K562 (cell line): ENCODE results near the gene TP53BP1. TPM values are rescaled to one million over a fixed set of nuclear protein-coding genes. Genes with fewer than 3 reads are reported as not detected.
A peak's percentile ranks its signal among the peaks of the same experiment; 100 is the strongest.

ENCODE experiments used
- GATAD2B ChIP-seq: fragments of 450-650 bp; IDR thresholded peaks from 2 replicates; pipeline ENCODE4 v1.6.1; 2017; ENCODE audit warnings: mild to moderate bottlenecking, borderline replicate concordance
- HNRNPUL1 ChIP-seq: fragments of 200-400 bp; formaldehyde crosslinking; IDR thresholded peaks from 2 replicates; pipeline ENCODE4 v1.6.1; 2017; ENCODE audit warnings: low read length
- PHF20 ChIP-seq: fragments of 450-650 bp; IDR thresholded peaks from 2 replicates; pipeline ENCODE4 v1.6.1; 2018; ENCODE audit not compliant: partially characterized antibody
- SFPQ ChIP-seq: fragments of 200-400 bp; formaldehyde crosslinking; IDR thresholded peaks from 2 replicates; pipeline ENCODE4 v1.6.1; 2017; ENCODE audit warnings: mild to moderate bottlenecking, low read depth, low read length, moderate library complexity
- TFAP4 ChIP-seq: sonication (generic); formaldehyde crosslinking; IDR thresholded peaks from 2 replicates; pipeline ENCODE4 v1.8.0; 2022; ENCODE audit warnings: missing genetic modification reagents, mild to moderate bottlenecking, moderate library complexity, borderline replicate concordance
- ZNF12 ChIP-seq: sonication (generic); formaldehyde crosslinking; IDR thresholded peaks from 2 replicates; pipeline ENCODE4 v1.4.0; 2020; ENCODE audit warnings: mild to moderate bottlenecking, missing genetic modification reagents
- polyA plus RNA-seq, 8 experiments: library from polyadenylated mRNA; depleted of rRNA in 4 of 8; stranded (reverse) in 5 of 8; unstranded in 3 of 8; fragments of >200 nt; fragmentation: Nextera tagmentation in 2 of 8; fragmentation: Illumina TruSeq in 1 of 8; extraction: Ambion mirVana in 2 of 8; extraction: Trizol in 1 of 8; gene quantifications; 2 replicates each; pipeline versions ENCODE4 v1.2.1 to v1.2.3, GENCODE V29; 2011 to 2014; ENCODE audit warnings: inconsistent platforms in 1 of 8, missing spikeins in 1 of 8
- total RNA-seq, 7 experiments: library from RNA; depleted of rRNA in 6 of 7; stranded (reverse); fragments of >200 nt in 6 of 7; fragmentation: Illumina TruSeq in 2 of 7; extraction: Trizol in 2 of 7; gene quantifications; 2 replicates each; pipeline versions ENCODE4 v1.2.1 to v1.2.3, GENCODE V29; 2011 to 2021; ENCODE audit warnings: low replicate concordance in 1 of 7
- TF ChIP-seq, protein P1 (sequence below): fragments of 450-650 bp; IDR thresholded peaks from 2 replicates; pipeline ENCODE4 v1.6.1; 2014; ENCODE audit warnings: low read depth, mild to moderate bottlenecking, moderate library complexity, borderline replicate concordance
- TF ChIP-seq, protein P2 (sequence below), 2 experiments: fragments of 450-650 bp; IDR thresholded peaks; 2 replicates each; pipeline ENCODE4 v1.6.1; 2016; ENCODE audit warnings: mild to moderate bottlenecking in 2 of 2, borderline replicate concordance in 1 of 2, low read depth in 1 of 2, moderate library complexity in 1 of 2
- TF ChIP-seq, protein P3 (sequence below): sonication (generic); formaldehyde crosslinking; IDR thresholded peaks from 2 replicates; pipeline ENCODE4 v1.8.1; 2023; ENCODE audit warnings: mild to moderate bottlenecking, missing genetic modification reagents

The TP53BP1 gene
- total and polyA plus RNA-seq, 9 of the 15 experiments (the other 6 are each of a cell fraction or from before 2014, with no cell fraction given): 5.7 to 63.3 (median 30.9) TPM

DNA sequence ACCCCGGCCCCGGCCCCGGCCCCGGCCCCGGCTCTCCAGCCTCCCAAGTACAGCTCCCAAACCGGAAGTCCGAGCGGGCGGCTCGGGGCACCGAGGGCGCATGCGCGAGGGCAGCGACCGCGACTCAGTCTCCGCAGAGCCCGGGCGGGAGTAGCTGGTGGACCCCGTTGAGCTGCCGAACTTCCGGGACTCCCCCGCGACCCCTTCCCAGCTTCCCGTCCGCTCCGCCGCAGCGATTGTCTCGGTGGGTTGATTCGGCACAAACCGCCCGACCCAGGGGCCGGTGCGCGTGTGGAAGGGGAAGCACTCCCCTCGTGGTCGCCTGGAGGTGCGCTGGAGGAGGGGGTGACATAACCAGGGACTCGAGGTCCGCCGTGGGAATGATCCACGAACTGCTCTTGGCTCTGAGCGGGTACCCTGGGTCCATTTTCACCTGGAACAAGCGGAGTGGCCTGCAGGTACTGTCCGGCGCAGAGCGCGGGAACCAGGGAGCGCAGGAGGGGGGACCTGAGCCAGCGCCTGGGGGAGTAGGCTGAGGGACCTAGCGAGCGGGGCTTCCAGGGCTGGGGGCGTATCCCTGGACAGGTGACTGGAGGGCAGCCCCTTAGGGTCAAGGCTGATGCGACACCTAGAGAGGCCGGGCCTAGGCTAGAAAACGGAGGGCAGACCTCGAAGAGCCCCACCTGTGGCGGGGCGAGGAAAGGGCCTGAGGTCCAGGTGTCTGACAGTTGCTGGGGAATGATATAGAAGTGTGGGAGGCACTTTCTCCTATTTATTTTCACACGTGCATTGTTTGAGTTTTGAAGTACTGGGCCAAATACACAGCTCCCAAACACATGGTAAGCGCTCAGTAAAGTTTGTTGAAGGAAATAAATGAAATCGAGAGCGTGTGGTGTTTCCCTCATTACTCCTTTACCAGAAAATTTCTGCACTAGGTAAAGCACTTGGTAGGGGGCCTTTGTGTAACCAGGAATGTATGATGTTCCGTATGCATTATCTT, 121.7 kb downstream of the TP53BP1 start, which contains the start of the genes TUBGCP4 and ZSCAN29 (continued):
- peak; percentile 84 for TF ChIP-seq TFAP4 (CRISPR knock-in tag)
- TF ChIP-seq ZNF12: 0 out of 2 replicates have a peak, but pooled peaks have one; percentile 6
- no peak for TF ChIP-seq GATAD2B
- TF ChIP-seq, protein P1, sequence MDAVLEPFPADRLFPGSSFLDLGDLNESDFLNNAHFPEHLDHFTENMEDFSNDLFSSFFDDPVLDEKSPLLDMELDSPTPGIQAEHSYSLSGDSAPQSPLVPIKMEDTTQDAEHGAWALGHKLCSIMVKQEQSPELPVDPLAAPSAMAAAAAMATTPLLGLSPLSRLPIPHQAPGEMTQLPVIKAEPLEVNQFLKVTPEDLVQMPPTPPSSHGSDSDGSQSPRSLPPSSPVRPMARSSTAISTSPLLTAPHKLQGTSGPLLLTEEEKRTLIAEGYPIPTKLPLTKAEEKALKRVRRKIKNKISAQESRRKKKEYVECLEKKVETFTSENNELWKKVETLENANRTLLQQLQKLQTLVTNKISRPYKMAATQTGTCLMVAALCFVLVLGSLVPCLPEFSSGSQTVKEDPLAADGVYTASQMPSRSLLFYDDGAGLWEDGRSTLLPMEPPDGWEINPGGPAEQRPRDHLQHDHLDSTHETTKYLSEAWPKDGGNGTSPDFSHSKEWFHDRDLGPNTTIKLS: peak; percentile 45; the same call in 1 of the 2 replicates
- TF ChIP-seq, protein P2, sequence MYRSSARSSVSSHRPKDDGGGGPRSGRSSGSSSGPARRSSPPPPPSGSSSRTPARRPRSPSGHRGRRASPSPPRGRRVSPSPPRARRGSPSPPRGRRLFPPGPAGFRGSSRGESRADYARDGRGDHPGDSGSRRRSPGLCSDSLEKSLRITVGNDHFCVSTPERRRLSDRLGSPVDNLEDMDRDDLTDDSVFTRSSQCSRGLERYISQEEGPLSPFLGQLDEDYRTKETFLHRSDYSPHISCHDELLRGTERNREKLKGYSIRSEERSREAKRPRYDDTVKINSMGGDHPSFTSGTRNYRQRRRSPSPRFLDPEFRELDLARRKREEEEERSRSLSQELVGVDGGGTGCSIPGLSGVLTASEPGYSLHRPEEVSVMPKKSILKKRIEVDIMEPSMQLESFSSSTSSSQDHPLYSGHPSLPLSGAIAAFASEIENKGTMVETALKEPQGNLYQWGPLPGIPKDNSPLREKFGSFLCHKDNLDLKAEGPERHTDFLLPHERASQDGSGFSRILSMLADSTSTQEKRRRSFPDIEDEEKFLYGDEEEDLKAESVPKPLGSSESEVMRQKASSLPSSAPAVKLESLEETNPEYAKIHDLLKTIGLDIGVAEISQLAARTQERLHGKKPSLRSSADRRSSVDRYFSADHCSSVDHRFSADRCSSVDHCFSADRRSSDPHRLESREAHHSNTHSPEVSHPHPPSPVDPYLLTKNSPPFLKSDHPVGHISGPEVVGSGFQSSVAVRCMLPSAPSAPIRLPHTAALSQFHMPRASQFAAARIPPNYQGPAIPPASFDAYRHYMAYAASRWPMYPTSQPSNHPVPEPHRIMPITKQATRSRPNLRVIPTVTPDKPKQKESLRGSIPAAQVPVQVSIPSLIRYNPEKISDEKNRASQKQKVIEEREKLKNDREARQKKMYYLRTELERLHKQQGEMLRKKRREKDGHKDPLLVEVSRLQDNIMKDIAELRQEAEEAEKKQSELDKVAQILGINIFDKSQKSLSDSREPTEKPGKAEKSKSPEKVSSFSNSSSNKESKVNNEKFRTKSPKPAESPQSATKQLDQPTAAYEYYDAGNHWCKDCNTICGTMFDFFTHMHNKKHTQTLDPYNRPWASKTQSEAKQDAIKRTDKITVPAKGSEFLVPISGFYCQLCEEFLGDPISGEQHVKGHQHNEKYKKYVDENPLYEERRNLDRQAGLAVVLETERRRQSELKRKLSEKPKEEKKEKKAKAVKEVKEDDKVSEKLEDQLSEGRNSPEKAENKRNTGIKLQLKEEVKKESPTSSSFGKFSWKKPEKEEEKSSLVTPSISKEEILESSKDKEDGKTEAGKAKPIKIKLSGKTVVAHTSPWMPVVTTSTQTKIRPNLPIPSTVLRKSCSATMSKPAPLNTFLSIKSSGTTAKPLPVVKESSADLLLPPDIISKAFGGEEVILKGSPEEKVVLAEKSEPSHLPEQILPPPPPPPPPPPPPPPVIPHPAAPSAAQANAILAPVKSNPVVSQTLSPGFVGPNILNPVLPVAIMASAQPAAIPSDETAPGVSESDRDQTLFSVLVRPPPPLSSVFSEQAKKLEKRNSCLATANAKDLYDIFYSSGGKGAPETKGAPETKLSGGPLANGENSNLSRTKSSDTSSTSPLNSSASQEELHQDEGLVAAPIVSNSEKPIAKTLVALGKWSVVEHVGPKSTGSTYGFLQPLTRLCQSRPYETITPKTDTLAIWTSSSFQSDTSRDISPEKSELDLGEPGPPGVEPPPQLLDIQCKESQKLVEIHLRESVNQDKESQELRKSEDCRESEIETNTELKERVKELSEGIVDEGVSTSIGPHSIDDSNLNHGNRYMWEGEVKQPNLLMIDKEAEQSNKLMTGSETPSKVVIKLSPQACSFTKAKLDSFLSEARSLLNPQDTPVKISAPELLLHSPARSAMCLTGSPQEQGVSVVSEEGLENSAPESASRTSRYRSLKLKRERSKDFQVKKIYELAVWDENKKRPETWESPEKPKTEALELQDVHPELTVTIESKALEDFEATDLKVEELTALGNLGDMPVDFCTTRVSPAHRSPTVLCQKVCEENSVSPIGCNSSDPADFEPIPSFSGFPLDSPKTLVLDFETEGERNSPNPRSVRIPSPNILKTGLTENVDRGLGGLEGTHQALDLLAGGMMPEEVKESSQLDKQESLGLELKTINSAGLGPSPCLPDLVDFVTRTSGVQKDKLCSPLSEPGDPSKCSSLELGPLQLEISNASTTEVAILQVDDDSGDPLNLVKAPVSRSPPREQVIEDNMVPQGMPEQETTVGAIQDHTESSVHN (IDR thresholded peaks at IDR 0.05; ENCODE audit: borderline replicate concordance in 1 of 2, low read depth in 1 of 2): no peak
- TF ChIP-seq HNRNPUL1: no peak
- TF ChIP-seq PHF20: peak; percentile 9
- TF ChIP-seq SFPQ: no peak
- TF ChIP-seq, protein P3, sequence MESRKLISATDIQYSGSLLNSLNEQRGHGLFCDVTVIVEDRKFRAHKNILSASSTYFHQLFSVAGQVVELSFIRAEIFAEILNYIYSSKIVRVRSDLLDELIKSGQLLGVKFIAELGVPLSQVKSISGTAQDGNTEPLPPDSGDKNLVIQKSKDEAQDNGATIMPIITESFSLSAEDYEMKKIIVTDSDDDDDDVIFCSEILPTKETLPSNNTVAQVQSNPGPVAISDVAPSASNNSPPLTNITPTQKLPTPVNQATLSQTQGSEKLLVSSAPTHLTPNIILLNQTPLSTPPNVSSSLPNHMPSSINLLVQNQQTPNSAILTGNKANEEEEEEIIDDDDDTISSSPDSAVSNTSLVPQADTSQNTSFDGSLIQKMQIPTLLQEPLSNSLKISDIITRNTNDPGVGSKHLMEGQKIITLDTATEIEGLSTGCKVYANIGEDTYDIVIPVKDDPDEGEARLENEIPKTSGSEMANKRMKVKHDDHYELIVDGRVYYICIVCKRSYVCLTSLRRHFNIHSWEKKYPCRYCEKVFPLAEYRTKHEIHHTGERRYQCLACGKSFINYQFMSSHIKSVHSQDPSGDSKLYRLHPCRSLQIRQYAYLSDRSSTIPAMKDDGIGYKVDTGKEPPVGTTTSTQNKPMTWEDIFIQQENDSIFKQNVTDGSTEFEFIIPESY: no peak
